Measurements from ENCODE around the gene RNGTT. TPM values are rescaled to one million over a fixed set of nuclear protein-coding genes. Genes with fewer than 3 reads are reported as not detected.

RNGTT gene
- total RNA-seq, 1 experiment from 2014 or later: 15.7 TPM

DNA sequence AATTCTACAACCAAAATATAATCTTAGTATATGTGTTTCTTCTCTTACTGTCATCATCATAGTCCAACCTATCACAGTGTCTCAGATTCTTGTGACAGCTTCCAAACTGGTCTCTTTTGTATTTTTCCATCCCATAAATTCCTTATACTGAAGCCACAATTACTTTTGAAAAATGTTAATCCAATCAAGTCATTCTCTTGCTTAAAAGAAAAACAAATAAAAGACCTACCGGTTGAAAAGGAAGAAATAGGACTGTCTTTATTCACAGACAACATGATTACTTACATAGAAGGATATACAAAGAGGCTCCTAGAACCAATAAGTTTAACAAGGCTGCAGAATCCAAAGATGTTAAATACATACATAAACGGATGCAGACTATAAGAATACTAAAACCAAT, 339.9 kb downstream of the RNGTT start:
- Histone ChIP-seq H3K4me1 (ENCODE audit: insufficient read depth, low read length) (no peaks in the 10 kb centered on the region), H4K20me1 (ENCODE audit: low read length) (no peaks in the 10 kb centered on the region), H3K36me3 (ENCODE audit: low read depth, low read length) (no peaks in the 10 kb centered on the region), H3K4me2 (ENCODE audit: low read length) (no peak overlapping the region), H3K4me3 (ENCODE audit: low read length) (no peak overlapping the region), H3K9me2 (replicated peaks; ENCODE audit: low read length) (no peaks in the 10 kb centered on the region), H3K27me3 (ENCODE audit: low read length) (no peaks in the 10 kb centered on the region), H3K79me2 (ENCODE audit: low read length) (no peaks in the 10 kb centered on the region), H3K9me3 (ENCODE audit: low read length) (no peaks in the 10 kb centered on the region), H3K27ac (ENCODE audit: low read length) (no peak overlapping the region), H3K9ac (ENCODE audit: low read length) (no peak overlapping the region), H2AFZ (ENCODE audit: low read length) (no peak overlapping the region), H3F3A (ENCODE audit: low read length, unreplicated experiment) (no peaks in the 10 kb centered on the region)
- POLR2A ChIA-PET (ENCODE audit: unreplicated experiment): no interaction called here
- TF ChIP-seq, protein P1, sequence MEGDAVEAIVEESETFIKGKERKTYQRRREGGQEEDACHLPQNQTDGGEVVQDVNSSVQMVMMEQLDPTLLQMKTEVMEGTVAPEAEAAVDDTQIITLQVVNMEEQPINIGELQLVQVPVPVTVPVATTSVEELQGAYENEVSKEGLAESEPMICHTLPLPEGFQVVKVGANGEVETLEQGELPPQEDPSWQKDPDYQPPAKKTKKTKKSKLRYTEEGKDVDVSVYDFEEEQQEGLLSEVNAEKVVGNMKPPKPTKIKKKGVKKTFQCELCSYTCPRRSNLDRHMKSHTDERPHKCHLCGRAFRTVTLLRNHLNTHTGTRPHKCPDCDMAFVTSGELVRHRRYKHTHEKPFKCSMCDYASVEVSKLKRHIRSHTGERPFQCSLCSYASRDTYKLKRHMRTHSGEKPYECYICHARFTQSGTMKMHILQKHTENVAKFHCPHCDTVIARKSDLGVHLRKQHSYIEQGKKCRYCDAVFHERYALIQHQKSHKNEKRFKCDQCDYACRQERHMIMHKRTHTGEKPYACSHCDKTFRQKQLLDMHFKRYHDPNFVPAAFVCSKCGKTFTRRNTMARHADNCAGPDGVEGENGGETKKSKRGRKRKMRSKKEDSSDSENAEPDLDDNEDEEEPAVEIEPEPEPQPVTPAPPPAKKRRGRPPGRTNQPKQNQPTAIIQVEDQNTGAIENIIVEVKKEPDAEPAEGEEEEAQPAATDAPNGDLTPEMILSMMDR (conservative IDR thresholded peaks at IDR 0.05; ENCODE audit: low read depth, low read length): no peak
- TF ChIP-seq EZH2phosphoT487 (IDR thresholded peaks at IDR 0.05; ENCODE audit: borderline replicate concordance, low read length): no peak
- no peak for TF ChIP-seq EZH2 (IDR thresholded peaks at IDR 0.05; ENCODE audit: low read length, unreplicated experiment)
- DNase-seq (no peak), ATAC-seq (no peak)
- intact Hi-C loops (cut with micrococcal nuclease): no loop called here
- CTCF ChIA-PET: no interaction called here
- BruUV-seq (replicated peaks): no TSS peak

DNA sequence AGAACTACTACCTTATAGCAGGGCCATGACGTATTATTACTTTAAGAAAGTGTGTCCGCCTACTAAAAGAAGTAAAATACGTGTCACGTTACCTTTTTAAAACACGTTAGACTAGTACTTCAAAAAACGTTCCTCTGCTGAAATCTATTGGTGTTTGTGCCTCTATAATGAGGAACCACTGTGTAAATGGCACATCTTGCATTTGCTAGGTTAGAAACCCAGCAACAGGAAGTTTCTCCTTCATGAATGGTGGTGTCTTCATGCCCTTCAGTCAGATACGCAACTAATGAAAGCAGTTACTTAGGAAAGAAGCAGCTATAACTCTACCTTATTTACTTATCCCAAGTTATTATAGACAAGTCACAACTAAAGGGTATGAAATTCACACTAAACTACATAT, 343.5 kb downstream of the RNGTT start:
- Histone ChIP-seq H4K20me1 (ENCODE audit: low read length) (no peaks in the 10 kb centered on the region), H3K27ac (ENCODE audit: low read length) (no peak overlapping the region), H2AFZ (ENCODE audit: low read length) (no peak overlapping the region), H3K27me3 (ENCODE audit: low read length) (no peaks in the 10 kb centered on the region), H3K4me2 (ENCODE audit: low read length) (no peak overlapping the region), H3K9ac (ENCODE audit: low read length) (no peak overlapping the region), H3K9me3 (ENCODE audit: low read length) (no peaks in the 10 kb centered on the region), H3K36me3 (ENCODE audit: low read depth, low read length) (no peaks in the 10 kb centered on the region), H3K79me2 (ENCODE audit: low read length) (no peaks in the 10 kb centered on the region), H3K9me2 (replicated peaks; ENCODE audit: low read length) (no peaks in the 10 kb centered on the region), H3F3A (ENCODE audit: low read length, unreplicated experiment) (no peaks in the 10 kb centered on the region), H3K4me3 (ENCODE audit: low read length) (no peak overlapping the region), H3K4me1 (ENCODE audit: insufficient read depth, low read length) (no peaks in the 10 kb centered on the region)
- TF ChIP-seq EZH2phosphoT487 (IDR thresholded peaks at IDR 0.05; ENCODE audit: borderline replicate concordance, low read length) (no peak), EZH2 (IDR thresholded peaks at IDR 0.05; ENCODE audit: low read length, unreplicated experiment) (no peak)
- TF ChIP-seq, protein P1 (conservative IDR thresholded peaks at IDR 0.05; ENCODE audit: low read depth, low read length): no peak
- CTCF ChIA-PET: no interaction called here
- intact Hi-C loops (cut with micrococcal nuclease): no loop called here
- BruUV-seq (replicated peaks): no TSS peak
- POLR2A ChIA-PET (ENCODE audit: unreplicated experiment): no interaction called here
- DNase-seq (no peak), ATAC-seq (no peak)

DNA sequence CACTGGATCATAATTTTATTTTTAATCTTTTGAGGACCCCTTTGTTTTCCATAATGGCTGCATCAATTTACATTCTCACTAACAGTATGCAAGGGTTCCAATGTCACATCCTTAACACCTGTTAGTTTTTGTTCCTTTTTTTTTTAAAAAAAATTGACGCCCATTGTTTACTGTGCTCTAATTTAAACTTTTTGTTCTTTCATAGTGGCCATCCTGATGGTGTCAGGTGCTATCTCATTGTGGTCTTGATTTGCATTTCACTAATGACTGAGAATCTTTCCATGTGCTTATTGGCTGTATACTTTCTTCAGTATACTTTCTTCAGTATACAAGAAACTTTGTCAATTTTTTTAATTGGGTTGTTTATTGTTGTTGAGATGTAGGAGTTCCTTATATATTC, 347.0 kb downstream of the RNGTT start:
- H3K4me3 ChIP-seq (ENCODE audit: low read length): no peak overlapping the region
- no peaks in the 10 kb centered on the region for H3K9me3 ChIP-seq (ENCODE audit: low read length)
- no peak overlapping the region for H3K4me2 ChIP-seq (ENCODE audit: low read length)
- ATAC-seq (no peak), DNase-seq (no peak)
- H3K9ac ChIP-seq (ENCODE audit: low read length): no peak overlapping the region
- TF ChIP-seq EZH2phosphoT487 (IDR thresholded peaks at IDR 0.05; ENCODE audit: borderline replicate concordance, low read length) (no peak), EZH2 (IDR thresholded peaks at IDR 0.05; ENCODE audit: low read length, unreplicated experiment) (no peak)
- TF ChIP-seq, protein P1 (conservative IDR thresholded peaks at IDR 0.05; ENCODE audit: low read depth, low read length): no peak
- no peaks in the 10 kb centered on the region for H4K20me1 ChIP-seq (ENCODE audit: low read length)
- no peak overlapping the region for H3K27ac ChIP-seq (ENCODE audit: low read length)
- intact Hi-C loops (cut with micrococcal nuclease): no loop called here
- H3K9me2 ChIP-seq (replicated peaks; ENCODE audit: low read length): no peaks in the 10 kb centered on the region
- BruUV-seq (replicated peaks): no TSS peak
- no peaks in the 10 kb centered on the region for H3K4me1 ChIP-seq (ENCODE audit: insufficient read depth, low read length)
- no peak overlapping the region for H2AFZ ChIP-seq (ENCODE audit: low read length)
- H3K27me3 ChIP-seq (ENCODE audit: low read length): no peaks in the 10 kb centered on the region
- no peaks in the 10 kb centered on the region for H3K36me3 ChIP-seq (ENCODE audit: low read depth, low read length)
- CTCF ChIA-PET: no interaction called here
- no peaks in the 10 kb centered on the region for H3F3A ChIP-seq (ENCODE audit: low read length, unreplicated experiment)
- H3K79me2 ChIP-seq (ENCODE audit: low read length): no peaks in the 10 kb centered on the region
- POLR2A ChIA-PET (ENCODE audit: unreplicated experiment): no interaction called here

Measured in PC-3 (cell line).